NCI-H1048 (cell line): ENCODE results near the gene IL31.
"Not testable (repeated sequence)": the region's sequence is repeated elsewhere in the genome, so short reads cannot be mapped to it uniquely, and the experiment has no call there.

ENCODE experiments used
- DNase-seq: peaks from one replicate; lab custom pipeline; 2025; lab: John Stamatoyannopoulos, UW

Gene IL31

GRCh38 chr12:122174155-122174845, at the start of gene IL31:
Gene IL31 (minus strand): TSS chr12:122174221. CDS start chr12:122174172, 49 bp downstream.
- DNase-seq: no peak

- no peak for DNase-seq
These were observed 42.4 kb upstream of the IL31 start for GRCh38 chr12:122216445-122216844.

- DNase-seq: no peak
These were observed 41.8 kb upstream of the IL31 start for GRCh38 chr12:122215771-122216170.

DNA sequence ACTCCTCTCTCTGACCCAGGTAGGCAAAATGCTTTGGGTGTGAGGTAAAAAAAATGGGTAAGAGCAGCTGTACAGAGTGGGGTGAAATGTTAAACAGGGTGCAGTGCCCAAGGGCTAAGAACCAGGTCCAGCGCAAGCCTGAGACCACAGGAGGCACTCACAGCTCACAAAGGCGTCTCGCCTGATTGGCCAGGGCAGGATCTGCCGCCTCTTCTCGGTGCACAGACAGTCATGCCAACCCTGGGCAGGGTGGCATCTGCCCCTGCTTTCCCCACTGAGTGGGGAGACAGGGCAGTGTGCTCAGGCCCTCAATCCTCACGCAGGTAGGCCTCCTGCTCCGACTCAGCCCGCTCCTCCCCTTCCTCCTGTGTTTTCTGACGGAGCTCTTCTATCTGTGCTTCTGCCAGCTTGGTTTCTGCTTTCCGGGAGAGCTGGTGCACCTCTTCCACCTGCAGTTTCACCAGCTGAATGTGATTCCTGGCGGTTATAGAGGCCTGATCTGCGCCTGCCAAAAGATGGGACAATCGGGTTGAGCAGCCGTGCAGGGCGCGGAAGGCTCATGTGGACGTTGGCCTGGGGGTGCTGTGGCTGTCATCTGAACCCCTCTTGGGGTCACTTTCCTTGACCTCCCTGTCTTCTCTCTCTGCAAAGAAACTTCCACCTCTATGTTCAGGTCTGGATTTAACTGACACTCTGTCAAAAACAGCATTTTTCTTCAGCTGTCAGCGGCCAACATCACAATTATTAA, 34.2 kb upstream of the IL31 start:
- no peak for DNase-seq

DNA sequence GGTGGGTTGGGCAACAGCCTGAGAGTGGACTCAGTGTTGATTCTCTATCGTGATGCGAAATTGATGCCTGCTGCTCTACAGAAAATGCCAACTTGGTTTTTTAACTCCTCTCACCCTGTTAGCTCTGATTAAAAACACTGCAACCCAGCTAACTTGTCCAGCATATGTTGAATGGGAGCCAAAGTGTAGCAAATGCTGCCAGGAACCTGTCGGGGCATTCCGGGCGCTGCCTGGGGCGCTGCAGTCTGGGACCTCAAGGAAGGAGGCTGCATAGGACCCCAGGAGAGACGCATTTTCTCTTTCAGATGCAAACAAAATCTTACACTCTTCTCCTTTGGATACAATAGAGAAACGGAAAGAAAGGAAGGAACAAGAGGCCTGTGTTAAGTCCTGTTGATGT, 33.4 kb upstream of the IL31 start:
- DNase-seq: no peak

GRCh38 chr12:122206976-122207375, 33.0 kb upstream of the IL31 start:
- no peak for DNase-seq

DNA sequence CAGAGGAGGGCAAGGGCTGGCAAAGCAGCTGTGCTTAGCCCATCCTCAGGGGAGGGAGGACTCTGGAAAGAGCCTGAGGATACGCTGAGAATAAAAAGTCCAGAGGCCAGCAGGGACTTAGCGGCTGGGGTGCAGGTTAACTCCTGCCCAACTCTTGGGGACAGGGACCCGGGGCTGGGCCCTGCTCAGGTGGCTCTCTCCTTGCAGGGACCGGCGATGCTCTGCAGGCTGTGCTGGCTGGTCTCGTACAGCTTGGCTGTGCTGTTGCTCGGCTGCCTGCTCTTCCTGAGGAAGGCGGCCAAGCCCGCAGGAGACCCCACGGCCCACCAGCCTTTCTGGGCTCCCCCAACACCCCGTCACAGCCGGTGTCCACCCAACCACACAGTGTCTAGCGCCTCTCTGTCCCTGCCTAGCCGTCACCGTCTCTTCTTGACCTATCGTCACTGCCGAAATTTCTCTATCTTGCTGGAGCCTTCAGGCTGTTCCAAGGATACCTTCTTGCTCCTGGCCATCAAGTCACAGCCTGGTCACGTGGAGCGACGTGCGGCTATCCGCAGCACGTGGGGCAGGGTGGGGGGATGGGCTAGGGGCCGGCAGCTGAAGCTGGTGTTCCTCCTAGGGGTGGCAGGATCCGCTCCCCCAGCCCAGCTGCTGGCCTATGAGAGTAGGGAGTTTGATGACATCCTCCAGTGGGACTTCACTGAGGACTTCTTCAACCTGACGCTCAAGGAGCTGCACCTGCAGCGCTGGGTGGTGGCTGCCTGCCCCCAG, 32.3 kb upstream of the IL31 start:
- DNase-seq: no peak

DNA sequence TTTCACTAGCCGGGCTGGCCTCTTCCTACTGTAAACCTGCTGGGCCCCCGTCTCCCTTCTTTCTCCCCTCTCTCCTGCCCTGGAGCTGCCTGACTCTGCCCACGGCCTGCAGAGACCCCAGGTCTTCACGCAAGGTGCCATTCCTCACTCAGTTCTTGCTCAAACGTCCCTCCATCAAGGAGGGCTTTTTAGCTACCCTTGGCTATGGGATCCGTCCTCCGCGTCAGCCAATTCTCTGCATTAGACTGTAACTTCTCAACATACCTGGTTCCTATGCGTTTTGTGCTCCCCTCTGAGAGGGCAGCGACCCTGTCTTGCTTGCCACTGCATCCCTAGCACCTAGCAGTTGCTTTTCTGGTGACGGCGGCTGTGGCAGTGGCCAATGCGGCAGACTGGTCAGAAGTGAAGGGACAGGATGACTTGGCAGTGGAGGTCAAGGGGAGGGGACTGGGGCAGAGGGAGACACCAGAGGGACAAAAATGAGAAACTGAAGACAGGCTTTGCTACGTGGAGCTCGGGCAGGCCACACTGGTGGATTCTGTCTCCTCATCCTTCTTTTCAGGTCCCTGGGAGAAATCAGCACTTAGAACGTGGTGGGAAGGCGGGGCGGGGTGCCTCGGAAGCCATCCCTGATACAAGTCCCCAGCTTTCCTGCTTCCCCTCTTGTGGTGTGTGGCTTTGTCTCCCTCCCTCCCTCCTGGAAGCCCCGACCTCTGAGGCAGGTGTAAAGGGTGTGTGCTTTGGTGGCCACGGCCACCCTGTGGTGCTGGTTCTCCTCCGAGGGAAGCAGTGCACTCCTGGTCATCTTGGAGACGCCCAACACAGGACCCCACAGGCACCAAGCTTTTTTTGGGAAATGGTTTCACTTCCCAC, 31.3 kb upstream of the IL31 start:
- no peak for DNase-seq

- DNase-seq: no peak
These were observed 30.4 kb upstream of the IL31 start for GRCh38 chr12:122204167-122205052.

DNA sequence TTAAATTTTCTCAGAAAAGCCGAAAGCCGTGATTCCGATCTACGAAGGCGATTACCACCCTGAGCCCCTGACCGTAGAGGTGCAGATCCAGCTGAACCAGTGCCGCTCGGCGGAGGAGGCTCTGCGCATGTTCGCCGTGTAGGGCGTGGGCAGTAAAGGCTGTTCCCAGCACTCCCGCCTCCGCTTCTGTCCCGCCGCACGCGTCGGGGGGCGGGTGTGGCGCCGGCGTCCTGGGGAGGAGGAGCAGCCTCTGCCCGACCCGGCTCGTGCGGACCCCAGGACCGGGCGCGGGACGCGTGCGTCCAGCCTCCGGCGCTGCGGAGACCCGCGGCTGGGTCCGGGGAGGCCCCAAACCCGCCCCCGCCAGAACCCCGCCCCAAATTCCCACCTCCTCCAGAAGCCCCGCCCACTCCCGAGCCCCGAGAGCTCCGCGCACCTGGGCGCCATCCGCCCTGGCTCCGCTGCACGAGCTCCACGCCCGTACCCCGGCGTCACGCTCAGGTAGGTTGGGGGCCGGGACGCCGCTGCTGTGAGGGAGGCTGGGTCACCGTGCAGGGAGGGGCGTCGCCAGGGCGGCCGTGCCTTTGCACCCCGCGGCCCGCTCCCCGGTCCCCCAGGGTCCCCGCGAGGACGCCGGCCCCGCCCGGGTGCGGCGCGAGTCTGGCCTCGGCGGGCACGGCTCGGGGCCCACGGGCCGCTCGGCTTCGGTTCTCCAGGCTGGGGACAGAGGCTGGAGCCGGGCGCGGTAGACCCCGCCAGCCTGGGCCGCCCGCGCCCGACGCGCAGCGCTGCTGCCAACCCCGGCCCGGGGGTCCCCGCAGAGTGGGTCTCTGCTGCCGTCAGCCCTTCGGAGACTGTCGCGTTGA, 29.5 kb upstream of the IL31 start, which contains the start of gene B3GNT4:
TSS of gene B3GNT4 (plus strand) at position 409 of the 866 bp plus-strand sequence. CDS start 910 bp downstream, outside the sequence.
- no peak for DNase-seq

DNA sequence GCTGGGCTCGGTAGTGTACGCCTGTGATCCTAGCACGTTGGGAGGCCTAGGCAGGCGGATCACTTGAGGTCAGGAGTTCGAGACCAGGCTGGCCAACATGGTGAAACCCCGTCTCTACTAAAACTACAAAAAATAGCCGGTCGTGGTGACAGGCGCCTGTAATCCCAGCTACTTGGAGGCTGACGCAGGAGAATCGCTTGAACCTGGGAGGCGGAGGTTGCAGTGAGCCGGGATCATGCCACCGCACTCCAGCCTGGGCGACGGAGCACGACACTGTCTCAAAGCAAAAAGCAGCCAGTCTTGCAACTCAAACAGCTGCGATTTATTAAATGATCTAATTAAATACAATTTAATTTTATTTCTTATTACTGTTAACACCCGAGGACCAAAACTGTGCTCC, 28.8 kb upstream of the IL31 start:
- not testable (repeated sequence) for DNase-seq

GRCh38 chr12:122202017-122202416, 28.0 kb upstream of the IL31 start:
- no peak for DNase-seq

DNA sequence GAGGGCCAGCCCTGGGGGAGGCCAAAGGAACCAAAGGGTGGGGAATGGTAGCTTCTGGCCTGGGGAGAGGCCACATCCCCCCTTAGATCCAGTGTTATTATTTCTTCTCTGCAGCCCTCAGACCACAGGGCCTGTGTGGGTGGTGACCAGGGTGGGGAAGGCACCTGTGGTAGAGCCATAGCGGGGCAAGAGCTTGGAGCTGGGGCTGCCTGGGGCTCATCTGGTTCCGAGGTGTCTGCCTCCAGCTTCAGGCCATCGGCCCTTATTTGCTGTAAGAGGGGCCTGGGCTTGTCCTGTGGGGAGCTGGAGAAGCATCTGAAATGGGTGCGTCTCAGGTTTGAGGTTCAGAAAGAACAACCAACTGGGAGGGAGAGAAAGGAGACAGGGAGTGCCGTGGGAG, 27.4 kb upstream of the IL31 start:
- no peak for DNase-seq

GRCh38 chr12:122200541-122201175, 26.6 kb upstream of the IL31 start:
- no peak for DNase-seq

- no peak for DNase-seq
These were observed 25.7 kb upstream of the IL31 start for GRCh38 chr12:122199484-122200355.

DNA sequence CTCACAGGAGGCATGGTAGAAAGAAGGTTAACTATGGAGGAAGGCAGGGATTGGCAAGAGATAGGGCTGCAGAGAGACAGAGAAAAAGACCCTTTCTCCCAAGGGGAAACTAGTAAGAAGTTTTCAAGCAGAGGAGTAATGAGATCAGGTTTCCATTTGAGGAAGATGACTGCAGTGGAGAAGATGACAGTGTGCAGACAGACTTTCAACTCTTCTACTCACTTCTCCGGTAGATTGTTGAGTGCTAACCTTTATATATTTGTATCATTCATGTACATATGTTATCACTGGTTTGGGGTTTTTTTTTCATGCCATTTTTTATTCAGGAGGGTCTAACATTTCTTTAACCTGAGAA, 23.6 kb upstream of the IL31 start:
- no peak for DNase-seq

DNA sequence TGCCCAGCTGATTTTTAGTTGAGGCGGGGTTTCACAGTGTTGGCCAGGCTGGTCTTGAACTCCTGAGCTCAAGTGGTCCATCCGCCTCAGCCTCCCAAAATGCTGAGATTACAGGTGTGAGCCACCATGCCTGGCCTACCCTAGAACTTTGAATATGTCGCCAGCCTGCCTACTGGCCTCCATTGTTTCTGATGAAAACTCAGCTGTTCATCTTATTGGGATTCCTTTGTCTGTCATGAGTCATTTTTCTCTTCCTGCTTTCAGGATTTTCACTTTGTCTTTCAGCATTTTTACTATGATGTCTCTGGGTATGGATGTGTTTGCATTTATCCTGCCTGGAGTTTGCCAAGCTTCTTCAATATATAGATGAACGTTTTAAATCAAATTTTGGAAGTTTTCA, 21.4 kb upstream of the IL31 start:
- no peak for DNase-seq

DNA sequence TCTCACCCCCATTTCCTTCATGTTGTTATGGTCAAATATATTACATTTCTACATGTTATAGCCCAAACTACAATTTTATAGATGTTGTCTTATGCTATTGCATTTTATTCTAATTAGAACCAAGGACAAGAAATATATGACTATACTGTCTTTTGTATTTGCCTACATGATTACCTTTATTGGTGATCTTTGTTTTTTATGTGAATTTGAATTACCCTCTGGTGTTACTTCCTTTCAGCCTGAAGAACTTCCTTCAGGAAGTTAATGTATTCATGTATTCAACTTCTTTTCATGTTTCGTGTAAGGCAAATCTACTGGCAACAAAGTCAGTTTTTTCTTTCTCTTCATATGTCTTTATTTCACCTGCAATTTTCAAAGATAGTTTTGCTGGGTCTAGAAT, 20.8 kb upstream of the IL31 start:
- no peak for DNase-seq
